ENCODE measurements around the gene NEUROD1.

Gene NEUROD1

DNA sequence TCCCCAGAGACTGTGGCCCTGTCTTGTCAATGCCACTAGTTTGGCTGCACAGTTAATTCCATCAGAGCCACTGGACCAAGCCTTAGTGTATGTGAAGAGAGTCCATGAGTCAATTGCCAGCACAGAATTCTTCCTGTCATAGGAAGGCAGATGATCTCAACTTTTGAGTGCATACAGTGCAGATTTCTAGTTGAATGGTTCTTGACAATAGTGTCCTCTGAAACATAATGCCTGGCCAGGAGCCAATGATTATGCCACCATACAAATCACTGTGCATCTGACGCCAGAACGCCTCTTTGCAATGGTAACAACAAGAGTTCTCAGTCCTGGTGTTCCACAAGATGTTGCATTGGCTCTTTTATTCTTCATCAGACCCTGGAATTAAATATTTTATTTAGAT is 7.1 kb downstream of the NEUROD1 start:
- in situ Hi-C loops (cut with MboI; ENCODE audit: low sequenced_read_pairs), result no loop called here
- Histone ChIP-seq H3K4me1 (no peaks in the 10 kb centered on the region), H3K27me3 (ENCODE audit: low read depth) (peaks cover 21% of the 10 kb centered on the region), H3K36me3 (replicated peaks) (no peaks in the 10 kb centered on the region), H3K9me3 (no peaks in the 10 kb centered on the region), H3K4me3 (no peak overlapping the region)
- DNase-seq (ENCODE audit: low spot score in 2 of 2), result no peak

DNA sequence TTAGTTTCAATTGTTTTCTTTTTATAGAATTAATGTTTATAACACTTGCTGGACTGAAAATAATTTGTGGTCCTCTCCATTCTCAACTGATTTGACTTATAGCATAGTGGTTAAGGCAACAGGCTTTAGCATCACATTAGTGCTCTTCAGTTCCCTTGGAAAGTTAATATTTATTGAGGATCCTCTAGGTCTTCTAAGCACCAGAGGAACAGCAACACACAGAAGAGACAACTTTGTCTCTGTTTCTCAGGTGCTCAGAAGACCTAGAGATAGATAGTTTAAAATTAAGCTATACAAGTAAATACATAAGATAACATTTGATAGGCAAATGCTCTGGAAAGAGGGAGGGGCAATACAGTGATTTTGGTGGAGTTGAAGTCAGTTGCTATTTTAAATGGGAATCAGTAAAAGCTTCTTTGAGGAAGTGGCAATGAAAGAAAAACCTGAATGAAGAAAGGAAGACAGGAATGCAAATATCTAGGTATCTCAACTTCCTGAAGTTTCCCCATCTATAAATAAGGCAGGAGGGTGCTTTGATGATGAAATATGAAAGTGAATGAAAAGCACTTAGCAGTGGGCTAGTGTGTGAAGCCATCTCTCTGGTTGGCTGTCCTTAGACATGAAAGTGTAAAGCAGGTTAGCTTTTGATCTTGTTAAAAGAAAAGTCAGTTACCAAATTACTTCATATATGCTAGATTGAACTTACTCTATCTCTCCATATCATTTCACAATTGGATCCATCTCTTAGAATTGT is 7.9 kb downstream of the NEUROD1 start:
- DNase-seq (ENCODE audit: low spot score in 2 of 2), result no peak
- Histone ChIP-seq H3K27me3 (ENCODE audit: low read depth) (peaks cover 16% of the 10 kb centered on the region), H3K4me1 (no peaks in the 10 kb centered on the region), H3K4me3 (no peak overlapping the region), H3K36me3 (replicated peaks) (no peaks in the 10 kb centered on the region), H3K9me3 (no peaks in the 10 kb centered on the region)
- in situ Hi-C loops (cut with MboI; ENCODE audit: low sequenced_read_pairs), result no loop called here

- DNase-seq (ENCODE audit: low spot score in 2 of 2), result no peak
- Histone ChIP-seq H3K4me3 (no peak overlapping the region), H3K9me3 (peaks cover 8% of the 10 kb centered on the region; the same call in 1 of the 2 replicates), H3K27me3 (ENCODE audit: low read depth) (peaks cover 9% of the 10 kb centered on the region), H3K36me3 (replicated peaks) (no peaks in the 10 kb centered on the region), H3K4me1 (no peaks in the 10 kb centered on the region; the same call in 1 of the 2 replicates)
- in situ Hi-C loops (cut with MboI; ENCODE audit: low sequenced_read_pairs), result no loop called here
Measured at GRCh38 chr2:181670632-181671031, 9.7 kb downstream of the NEUROD1 start.

DNA sequence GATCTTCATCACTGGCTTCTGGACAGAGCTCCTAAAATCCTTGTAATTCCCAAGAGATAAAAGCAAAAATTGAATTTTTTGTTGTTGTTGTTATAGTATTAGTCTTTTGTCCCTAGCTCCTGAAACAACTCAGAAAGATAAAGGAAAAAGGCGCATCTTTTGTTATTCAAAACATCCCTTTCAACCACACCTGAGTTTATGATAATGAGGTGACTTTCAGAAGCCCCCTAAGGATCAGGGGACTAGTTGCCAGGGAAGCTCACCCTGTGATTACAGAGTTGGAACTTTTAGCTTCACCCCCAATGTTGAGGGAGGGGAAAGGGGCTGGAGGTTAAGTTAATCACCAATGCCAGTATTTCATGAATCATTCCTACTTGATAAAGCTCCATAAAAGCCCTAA is 13.1 kb downstream of the NEUROD1 start:
- peaks cover 9% of the 10 kb centered on the region for H3K27me3 ChIP-seq (ENCODE audit: low read depth)

DNA sequence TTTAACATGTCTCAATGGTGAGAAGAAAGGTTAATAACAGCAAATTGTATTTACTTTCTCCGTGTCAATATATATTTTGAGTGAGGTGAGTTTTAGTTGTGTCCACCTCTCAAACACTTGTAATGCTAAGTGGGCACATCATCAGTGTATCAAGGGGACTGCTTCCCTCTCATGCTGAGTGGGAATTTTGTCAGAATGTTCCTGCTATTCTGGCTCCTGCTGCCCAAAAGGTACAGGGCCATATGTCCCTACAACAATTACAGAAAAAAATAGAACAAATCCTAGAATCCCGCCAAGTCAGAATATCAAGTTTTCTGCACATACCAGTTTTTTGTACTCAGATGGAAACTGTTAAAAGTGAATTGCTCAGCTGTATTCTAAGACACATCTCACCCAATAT is 18.0 kb downstream of the NEUROD1 start:
- H3K9me3 ChIP-seq, result peaks cover 8% of the 10 kb centered on the region; the same call in 1 of the 2 replicates
- peaks cover 2% of the 10 kb centered on the region; the same call in 1 of the 2 replicates for H3K27me3 ChIP-seq (ENCODE audit: low read depth)
- H3K4me3 ChIP-seq, result no peak overlapping the region
- H3K36me3 ChIP-seq (replicated peaks), result no peaks in the 10 kb centered on the region
- no peak for DNase-seq (ENCODE audit: low spot score in 2 of 2)
- in situ Hi-C loops (cut with MboI; ENCODE audit: low sequenced_read_pairs), result no loop called here
- H3K4me1 ChIP-seq, result no peaks in the 10 kb centered on the region; the same call in 1 of the 2 replicates

More for the DNA sequence above, 13.1 kb downstream of the NEUROD1 start:
- H3K9me3 ChIP-seq, result peaks cover 8% of the 10 kb centered on the region; the same call in 1 of the 2 replicates
- in situ Hi-C loops (cut with MboI; ENCODE audit: low sequenced_read_pairs), result no loop called here
- DNase-seq (ENCODE audit: low spot score in 2 of 2), result no peak
- no peaks in the 10 kb centered on the region for H3K36me3 ChIP-seq (replicated peaks)
- H3K4me1 ChIP-seq, result no peaks in the 10 kb centered on the region; the same call in 1 of the 2 replicates
- no peak overlapping the region for H3K4me3 ChIP-seq

- no peak overlapping the region for H3K4me3 ChIP-seq
- in situ Hi-C loops (cut with MboI; ENCODE audit: low sequenced_read_pairs), result no loop called here
- DNase-seq (ENCODE audit: low spot score in 2 of 2), result no peak
- no peaks in the 10 kb centered on the region; the same call in 1 of the 2 replicates for H3K27me3 ChIP-seq (ENCODE audit: low read depth)
- H3K9me3 ChIP-seq, result no peaks in the 10 kb centered on the region
- H3K4me1 ChIP-seq, result no peaks in the 10 kb centered on the region
- H3K36me3 ChIP-seq (replicated peaks), result no peaks in the 10 kb centered on the region
Measured at GRCh38 chr2:181660181-181660580, 20.1 kb downstream of the NEUROD1 start.

GRCh38 chr2:181658444-181658843 is 21.9 kb downstream of the NEUROD1 start:
- no peaks in the 10 kb centered on the region for H3K4me1 ChIP-seq
- no peaks in the 10 kb centered on the region for H3K9me3 ChIP-seq
- in situ Hi-C loops (cut with MboI; ENCODE audit: low sequenced_read_pairs), result no loop called here
- H3K4me3 ChIP-seq, result no peak overlapping the region
- no peak for DNase-seq (ENCODE audit: low spot score in 2 of 2)
- no peaks in the 10 kb centered on the region for H3K36me3 ChIP-seq (replicated peaks)
- no peaks in the 10 kb centered on the region; the same call in 1 of the 2 replicates for H3K27me3 ChIP-seq (ENCODE audit: low read depth)

DNA sequence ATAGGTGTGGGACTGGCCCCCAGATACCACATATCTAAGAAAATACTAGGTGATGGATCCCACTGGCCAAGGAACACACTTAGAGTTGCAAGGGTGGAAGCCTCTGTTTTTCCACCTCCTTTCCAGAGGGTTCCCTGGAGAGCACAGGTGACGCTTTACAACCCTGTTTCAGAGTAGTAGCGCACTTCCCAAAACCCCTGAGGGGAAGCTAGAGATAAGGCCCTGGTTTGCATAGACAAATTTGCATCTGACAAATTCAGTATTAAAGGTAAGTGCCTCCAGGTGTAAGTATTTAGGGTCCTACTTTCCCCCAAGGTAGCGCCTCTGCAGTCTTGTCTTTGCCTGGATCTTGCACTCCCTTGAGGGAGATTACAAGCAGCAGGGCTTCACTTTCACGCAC is 22.9 kb downstream of the NEUROD1 start:
- no peak overlapping the region for H3K4me3 ChIP-seq
- in situ Hi-C loops (cut with MboI; ENCODE audit: low sequenced_read_pairs), result no loop called here
- no peak for DNase-seq (ENCODE audit: low spot score in 2 of 2)
- H3K27me3 ChIP-seq (ENCODE audit: low read depth), result peaks cover 3% of the 10 kb centered on the region; the same call in 1 of the 2 replicates
- no peaks in the 10 kb centered on the region for H3K36me3 ChIP-seq (replicated peaks)
- H3K4me1 ChIP-seq, result no peaks in the 10 kb centered on the region
- no peaks in the 10 kb centered on the region for H3K9me3 ChIP-seq

DNA sequence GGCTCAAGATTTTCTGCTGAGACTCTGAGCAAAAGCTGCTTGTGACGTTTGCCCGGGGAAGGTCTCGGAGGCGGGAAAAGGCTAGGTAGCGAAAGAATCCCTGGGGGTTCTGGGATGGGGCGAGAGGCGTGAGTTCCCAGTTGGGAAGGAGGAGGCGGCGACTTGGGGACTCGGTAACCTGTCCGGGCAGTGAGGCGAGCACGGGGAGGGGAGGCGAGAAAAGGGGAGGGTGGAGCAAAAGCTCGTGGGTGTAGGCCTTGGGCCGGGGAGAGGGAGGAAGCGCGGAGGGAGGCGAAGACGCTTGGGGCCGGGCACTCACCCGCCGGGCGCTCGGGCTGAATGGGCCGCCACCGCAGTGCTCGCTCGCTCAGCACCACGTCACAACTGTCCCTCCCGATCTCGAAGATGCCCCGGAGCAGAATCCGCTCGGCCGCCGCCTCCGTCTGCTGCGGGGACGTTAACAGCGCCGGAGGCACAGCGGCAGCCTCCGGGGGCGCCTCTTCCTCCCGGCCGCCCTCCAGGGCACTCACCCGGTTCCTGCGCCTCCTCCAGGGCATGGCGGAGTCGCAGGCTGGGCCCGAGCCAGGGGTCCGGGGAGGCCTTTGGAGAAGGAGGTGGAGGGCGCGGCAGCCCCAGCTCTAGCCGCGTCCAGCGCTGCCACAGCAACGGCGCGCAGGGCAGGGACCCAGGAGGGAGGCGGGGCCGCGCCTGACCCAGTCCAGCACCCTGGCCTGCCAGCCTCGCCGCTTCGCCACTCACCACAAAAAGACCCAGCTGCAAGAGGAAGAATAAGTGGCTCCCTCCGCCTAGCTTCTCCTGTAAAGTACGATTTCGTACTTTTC is 23.6 kb downstream of the NEUROD1 start, which contains the start of gene CERKL:
Gene CERKL (minus strand): TSS at position 656 of the 842 bp plus-strand sequence. CDS start 99 bp downstream, at position 557.
- in situ Hi-C loops (cut with MboI; ENCODE audit: low sequenced_read_pairs), result no loop called here
- DNase-seq (ENCODE audit: low spot score in 2 of 2), result peak; percentile 14 to 59
- H3K4me3 ChIP-seq, result peak within 1 kb of the TSS; percentile 36
- no peaks in the 10 kb centered on the region for H3K36me3 ChIP-seq (replicated peaks)
- H3K4me1 ChIP-seq, result no peaks in the 10 kb centered on the region
- H3K27me3 ChIP-seq (ENCODE audit: low read depth), result peaks cover 3% of the 10 kb centered on the region; the same call in 1 of the 2 replicates
- H3K9me3 ChIP-seq, result no peaks in the 10 kb centered on the region

DNA sequence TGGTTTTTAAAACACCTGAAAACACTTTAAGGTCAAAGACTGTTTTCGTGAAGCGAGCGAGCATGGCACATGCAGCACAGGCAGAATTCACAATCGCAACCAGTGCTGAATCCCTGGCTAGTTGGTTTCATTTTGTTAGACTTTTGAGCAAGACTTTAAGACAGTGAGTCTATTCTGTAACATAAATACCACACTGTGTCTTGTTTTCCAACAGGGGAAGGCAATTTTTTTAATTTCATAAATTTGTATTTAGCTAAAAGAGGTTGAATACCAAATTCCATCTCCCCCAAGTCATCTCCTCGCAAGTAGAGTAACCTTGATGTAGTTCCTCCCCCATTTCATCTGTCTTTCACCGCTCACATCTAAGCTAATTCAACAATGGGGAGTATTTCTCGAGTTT is 24.8 kb downstream of the NEUROD1 start:
- DNase-seq (ENCODE audit: low spot score in 2 of 2), result no peak

GRCh38 chr2:181649436-181649979 is 30.8 kb downstream of the NEUROD1 start:
- H3K9me3 ChIP-seq, result no peaks in the 10 kb centered on the region
- no peak for DNase-seq (ENCODE audit: low spot score in 2 of 2)
- in situ Hi-C loops (cut with MboI; ENCODE audit: low sequenced_read_pairs), result no loop called here
- H3K4me1 ChIP-seq, result no peaks in the 10 kb centered on the region
- no peak overlapping the region for H3K4me3 ChIP-seq
- H3K27me3 ChIP-seq (ENCODE audit: low read depth), result peaks cover 3% of the 10 kb centered on the region; the same call in 1 of the 2 replicates
- H3K36me3 ChIP-seq (replicated peaks), result no peaks in the 10 kb centered on the region

More for the DNA sequence above, 24.8 kb downstream of the NEUROD1 start:
- no peaks in the 10 kb centered on the region for H3K4me1 ChIP-seq
- no peaks in the 10 kb centered on the region for H3K9me3 ChIP-seq
- H3K36me3 ChIP-seq (replicated peaks), result no peaks in the 10 kb centered on the region
- H3K27me3 ChIP-seq (ENCODE audit: low read depth), result peaks cover 3% of the 10 kb centered on the region; the same call in 1 of the 2 replicates
- no peak overlapping the region for H3K4me3 ChIP-seq
- in situ Hi-C loops (cut with MboI; ENCODE audit: low sequenced_read_pairs), result no loop called here

DNA sequence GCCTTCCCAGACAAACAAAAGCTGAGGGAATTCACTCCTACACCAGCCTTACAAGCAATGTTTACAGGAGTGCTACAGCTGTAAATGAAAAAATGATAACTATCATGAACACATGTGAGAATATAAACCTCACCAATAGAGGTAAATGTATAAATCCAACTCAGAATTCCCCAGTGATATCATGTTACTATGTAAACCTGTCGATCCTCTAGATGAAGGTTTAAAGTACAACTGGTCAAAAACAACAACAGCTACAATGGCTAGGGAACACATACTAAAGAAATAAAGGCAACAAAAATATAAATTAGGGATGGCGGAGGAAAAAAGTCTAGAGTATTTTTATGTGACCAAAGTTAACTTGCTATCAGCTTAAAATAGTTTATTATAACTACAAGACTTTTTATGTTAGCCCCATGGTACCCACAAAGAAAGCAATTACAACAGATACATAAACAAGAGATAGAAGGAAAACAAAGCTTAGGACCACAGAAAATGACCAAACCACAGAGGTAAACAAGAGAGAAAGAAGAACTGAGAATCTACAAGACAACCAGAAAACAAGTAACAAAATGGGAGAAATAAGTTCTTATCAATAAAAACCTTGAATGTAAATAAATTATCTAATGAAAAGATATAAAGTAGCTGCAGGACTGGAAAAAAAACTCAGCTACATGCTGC is 31.7 kb downstream of the NEUROD1 start:
- in situ Hi-C loops (cut with MboI; ENCODE audit: low sequenced_read_pairs), result no loop called here
- no peaks in the 10 kb centered on the region for H3K9me3 ChIP-seq
- H3K4me3 ChIP-seq, result no peak overlapping the region
- peaks cover 3% of the 10 kb centered on the region; the same call in 1 of the 2 replicates for H3K27me3 ChIP-seq (ENCODE audit: low read depth)
- no peaks in the 10 kb centered on the region for H3K4me1 ChIP-seq
- no peak for DNase-seq (ENCODE audit: low spot score in 2 of 2)
- no peaks in the 10 kb centered on the region for H3K36me3 ChIP-seq (replicated peaks)

- H3K9me3 ChIP-seq, result no peaks in the 10 kb centered on the region
- no peaks in the 10 kb centered on the region for H3K36me3 ChIP-seq (replicated peaks)
- H3K4me3 ChIP-seq, result no peak overlapping the region
- no peak for DNase-seq (ENCODE audit: low spot score in 2 of 2)
- no peaks in the 10 kb centered on the region; the same call in 1 of the 2 replicates for H3K27me3 ChIP-seq (ENCODE audit: low read depth)
- no peaks in the 10 kb centered on the region for H3K4me1 ChIP-seq
- in situ Hi-C loops (cut with MboI; ENCODE audit: low sequenced_read_pairs), result no loop called here
Measured at GRCh38 chr2:181646415-181646987, 33.8 kb downstream of the NEUROD1 start.
